ENCODE measurements around the gene OR2V1.
"Not testable (repeated sequence)": the region's sequence is repeated elsewhere in the genome, so short reads cannot be mapped to it uniquely, and the experiment has no call there.

OR2V1 gene

GRCh38 chr5:181118369-181118768 lies 12.6 kb downstream of the OR2V1 start:
- Histone ChIP-seq H3K9ac (ENCODE audit: low read length) (no peak overlapping the region), H3K4me3 (ENCODE audit: low read length) (no peak overlapping the region), H3K4me1 (ENCODE audit: low read length) (peaks cover 8% of the 10 kb centered on the region), H3K79me2 (ENCODE audit: low read length) (no peaks in the 10 kb centered on the region), H3K4me2 (ENCODE audit: low read length) (no peak overlapping the region), H3K27me3 (ENCODE audit: low read depth, low read length) (peaks cover 5% of the 10 kb centered on the region; the same call in 1 of the 2 replicates), H3K36me3 (replicated peaks; ENCODE audit: low read depth, low read length) (no peaks in the 10 kb centered on the region), H3K9me3 (ENCODE audit: insufficient read depth, low read length) (no peaks in the 10 kb centered on the region), H3K27ac (ENCODE audit: low read length) (no peak overlapping the region), H4K20me1 (ENCODE audit: insufficient read depth, low read length) (no peaks in the 10 kb centered on the region), H2AFZ (ENCODE audit: low read depth, low read length) (no peak overlapping the region)
- no peak for TF ChIP-seq CTCF (IDR thresholded peaks at IDR 0.05; ENCODE audit: low read depth, low read length)
- no peak for TF ChIP-seq EZH2phosphoT487 (IDR thresholded peaks at IDR 0.05; ENCODE audit: low read depth)

GRCh38 chr5:181114844-181115778 lies 15.9 kb downstream of the OR2V1 start:
- Histone ChIP-seq H3K4me2 (ENCODE audit: low read length) (no peak overlapping the region), H4K20me1 (ENCODE audit: insufficient read depth, low read length) (no peaks in the 10 kb centered on the region), H3K79me2 (ENCODE audit: low read length) (no peaks in the 10 kb centered on the region), H3K9me3 (ENCODE audit: insufficient read depth, low read length) (no peaks in the 10 kb centered on the region), H2AFZ (ENCODE audit: low read depth, low read length) (no peak overlapping the region), H3K9ac (ENCODE audit: low read length) (no peak overlapping the region), H3K4me1 (ENCODE audit: low read length) (peaks cover 8% of the 10 kb centered on the region), H3K27me3 (ENCODE audit: low read depth, low read length) (peaks cover 8% of the 10 kb centered on the region; the same call in 1 of the 2 replicates), H3K27ac (ENCODE audit: low read length) (no peak overlapping the region), H3K36me3 (replicated peaks; ENCODE audit: low read depth, low read length) (no peaks in the 10 kb centered on the region), H3K4me3 (ENCODE audit: low read length) (no peak overlapping the region)
- no peak for TF ChIP-seq CTCF (IDR thresholded peaks at IDR 0.05; ENCODE audit: low read depth, low read length)
- no peak for TF ChIP-seq EZH2phosphoT487 (IDR thresholded peaks at IDR 0.05; ENCODE audit: low read depth)

- H3K9ac ChIP-seq (ENCODE audit: low read length), result no peak overlapping the region
- no peak overlapping the region for H3K27ac ChIP-seq (ENCODE audit: low read length)
- H3K79me2 ChIP-seq (ENCODE audit: low read length), result no peaks in the 10 kb centered on the region
- TF ChIP-seq EZH2phosphoT487 (IDR thresholded peaks at IDR 0.05; ENCODE audit: low read depth) (no peak), CTCF (IDR thresholded peaks at IDR 0.05; ENCODE audit: low read depth, low read length) (no peak)
- H3K4me1 ChIP-seq (ENCODE audit: low read length), result peaks cover 8% of the 10 kb centered on the region
- H3K4me2 ChIP-seq (ENCODE audit: low read length), result no peak overlapping the region
- no peaks in the 10 kb centered on the region for H3K9me3 ChIP-seq (ENCODE audit: insufficient read depth, low read length)
- H3K4me3 ChIP-seq (ENCODE audit: low read length), result no peak overlapping the region
- H3K36me3 ChIP-seq (replicated peaks; ENCODE audit: low read depth, low read length), result no peaks in the 10 kb centered on the region
- H2AFZ ChIP-seq (ENCODE audit: low read depth, low read length), result no peak overlapping the region
- peaks cover 8% of the 10 kb centered on the region; the same call in 1 of the 2 replicates for H3K27me3 ChIP-seq (ENCODE audit: low read depth, low read length)
- no peaks in the 10 kb centered on the region for H4K20me1 ChIP-seq (ENCODE audit: insufficient read depth, low read length)
These were observed 16.6 kb downstream of the OR2V1 start for GRCh38 chr5:181114284-181114843.

- not testable (repeated sequence) for H3K27me3 ChIP-seq (ENCODE audit: low read depth, low read length)
These were observed 17.4 kb downstream of the OR2V1 start for GRCh38 chr5:181113572-181113971.

More at GRCh38 chr5:181113572-181113971, 17.4 kb downstream of the OR2V1 start:
- not testable (repeated sequence) for H3K27ac ChIP-seq (ENCODE audit: low read length); H3K79me2 ChIP-seq (ENCODE audit: low read length); H3K4me2 ChIP-seq (ENCODE audit: low read length); H2AFZ ChIP-seq (ENCODE audit: low read depth, low read length); H4K20me1 ChIP-seq (ENCODE audit: insufficient read depth, low read length); H3K4me3 ChIP-seq (ENCODE audit: low read length); H3K9me3 ChIP-seq (ENCODE audit: insufficient read depth, low read length); H3K36me3 ChIP-seq (replicated peaks; ENCODE audit: low read depth, low read length); H3K9ac ChIP-seq (ENCODE audit: low read length); H3K4me1 ChIP-seq (ENCODE audit: low read length)

Measured in OCI-LY3 (cell line).